Esophagus squamous epithelium (tissue), 5 donors: ENCODE results near the gene HK2. TPM values are rescaled to one million over a fixed set of nuclear protein-coding genes. Genes with fewer than 3 reads are reported as not detected.

Experiments used
- DNase-seq: peaks from one replicate; lab custom pipeline; 2025; lab: John Stamatoyannopoulos, UW
- H3K27ac ChIP-seq, 4 donors: fragments of 200-600 bp; sonication (generic); one replicate each; pipeline ENCODE4 v1.5.1; 2016 to 2019; ENCODE audit warnings: mild to moderate bottlenecking in 1 of 4
- H3K27me3 ChIP-seq, 4 donors: fragments of 200-600 bp; sonication (generic); 1 replicate in 3 of 4; 2 replicates in 1 of 4; pipeline versions ENCODE4 v1.5.1 to v1.6.0; 2017 to 2021; ENCODE audit warnings: antibody characterized with exemption in 1 of 4
- H3K36me3 ChIP-seq, 3 donors: fragments of 200-600 bp; sonication (generic); one replicate each; pipeline ENCODE4 v1.5.1; 2016 to 2019
- H3K4me1 ChIP-seq, 3 donors: fragments of 200-600 bp; sonication (generic); one replicate each; pipeline ENCODE4 v1.5.1; 2017 to 2019
- H3K4me3 ChIP-seq, 4 donors: fragments of 200-600 bp; sonication (generic); 1 replicate in 3 of 4; 2 replicates in 1 of 4; pipeline ENCODE4 v1.5.1; 2016 to 2019; ENCODE audit warnings: mild to moderate bottlenecking in 2 of 4, moderate library complexity in 1 of 4
- H3K9me3 ChIP-seq, 3 donors: fragments of 200-600 bp; sonication (generic); one replicate each; pipeline ENCODE4 v1.5.1; 2016 to 2019
- POLR2A ChIP-seq, 4 donors: fragments of 450-650 bp; IDR thresholded peaks; one replicate each; pipeline ENCODE4 v1.6.1; 2017; ENCODE audit warnings: antibody characterized with exemption in 4 of 4, mild to moderate bottlenecking in 4 of 4, moderate library complexity in 3 of 4
- WGBS, 2 donors: methylation state at CpG; one replicate each; pipeline ENCODE4 v1.1.5; 2018; 5-methylcytosine and 5-hydroxymethylcytosine counted together
- intact Hi-C: fragments of 100-400 bp; cut with DNase I; formaldehyde crosslinking; loops from one replicate; pipeline ENCODE4 v1.15.0; 2022
- total RNA-seq, 4 donors: library from RNA; depleted of rRNA; stranded (reverse); fragments of >200 nt; gene quantifications; one replicate each; pipeline ENCODE4 v1.1.0, GENCODE V29; 2016
- TF ChIP-seq, protein P1 (sequence below), 6 experiments: fragments of 450-650 bp in 4 of 6; fragments of 200-600 bp in 2 of 6; sonication (generic) in 2 of 6; IDR thresholded peaks; one replicate each; pipeline ENCODE4 v1.5.1; 2016 to 2019; ENCODE audit warnings: antibody characterized with exemption in 6 of 6, mild to moderate bottlenecking in 4 of 6, moderate library complexity in 4 of 6
- donor health status: DM: yes; HTN: yes; CAD: no.

HK2 gene
- total RNA-seq, 4 donors from 2014 or later, result 11.2 to 45.4 (median 25.1) TPM

DNA sequence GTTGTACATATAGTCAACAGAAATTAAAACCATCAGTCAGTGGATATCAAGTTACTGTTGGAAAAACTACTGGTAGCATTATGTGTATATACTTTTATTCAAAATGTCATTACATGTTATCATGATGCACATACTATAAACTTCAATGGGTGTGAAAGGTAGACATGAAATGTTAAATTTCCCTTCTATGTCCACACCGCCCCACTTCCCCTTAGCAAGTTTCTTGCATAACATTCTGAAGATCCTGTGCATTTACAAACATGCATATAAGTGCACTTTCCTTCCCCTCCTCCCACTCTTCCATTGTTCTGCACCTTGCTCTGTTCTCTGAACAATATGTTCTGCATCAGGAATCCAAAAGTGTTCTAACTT, 16.6 kb upstream of the HK2 start:
- Histone ChIP-seq H3K4me3 (no peak overlapping the region), H3K36me3 (no peaks in the 10 kb centered on the region), H3K27ac (no peak overlapping the region), H3K27me3 (peaks cover 0 to 18% (median 0%) of the 10 kb centered on the region in 4 donors), H3K4me1 (no peaks in the 10 kb centered on the region), H3K9me3 (no peaks in the 10 kb centered on the region)
- intact Hi-C loops, result no loop called here
- TF ChIP-seq, protein P1, sequence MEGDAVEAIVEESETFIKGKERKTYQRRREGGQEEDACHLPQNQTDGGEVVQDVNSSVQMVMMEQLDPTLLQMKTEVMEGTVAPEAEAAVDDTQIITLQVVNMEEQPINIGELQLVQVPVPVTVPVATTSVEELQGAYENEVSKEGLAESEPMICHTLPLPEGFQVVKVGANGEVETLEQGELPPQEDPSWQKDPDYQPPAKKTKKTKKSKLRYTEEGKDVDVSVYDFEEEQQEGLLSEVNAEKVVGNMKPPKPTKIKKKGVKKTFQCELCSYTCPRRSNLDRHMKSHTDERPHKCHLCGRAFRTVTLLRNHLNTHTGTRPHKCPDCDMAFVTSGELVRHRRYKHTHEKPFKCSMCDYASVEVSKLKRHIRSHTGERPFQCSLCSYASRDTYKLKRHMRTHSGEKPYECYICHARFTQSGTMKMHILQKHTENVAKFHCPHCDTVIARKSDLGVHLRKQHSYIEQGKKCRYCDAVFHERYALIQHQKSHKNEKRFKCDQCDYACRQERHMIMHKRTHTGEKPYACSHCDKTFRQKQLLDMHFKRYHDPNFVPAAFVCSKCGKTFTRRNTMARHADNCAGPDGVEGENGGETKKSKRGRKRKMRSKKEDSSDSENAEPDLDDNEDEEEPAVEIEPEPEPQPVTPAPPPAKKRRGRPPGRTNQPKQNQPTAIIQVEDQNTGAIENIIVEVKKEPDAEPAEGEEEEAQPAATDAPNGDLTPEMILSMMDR (IDR thresholded peaks at IDR 0.05), result no peak
- TF ChIP-seq POLR2A (IDR thresholded peaks at IDR 0.05), result no peak
- WGBS, 2 donors, result 67 to 84% methylated on average over 1 of the region's 1 CpG
- DNase-seq, result no peak

DNA sequence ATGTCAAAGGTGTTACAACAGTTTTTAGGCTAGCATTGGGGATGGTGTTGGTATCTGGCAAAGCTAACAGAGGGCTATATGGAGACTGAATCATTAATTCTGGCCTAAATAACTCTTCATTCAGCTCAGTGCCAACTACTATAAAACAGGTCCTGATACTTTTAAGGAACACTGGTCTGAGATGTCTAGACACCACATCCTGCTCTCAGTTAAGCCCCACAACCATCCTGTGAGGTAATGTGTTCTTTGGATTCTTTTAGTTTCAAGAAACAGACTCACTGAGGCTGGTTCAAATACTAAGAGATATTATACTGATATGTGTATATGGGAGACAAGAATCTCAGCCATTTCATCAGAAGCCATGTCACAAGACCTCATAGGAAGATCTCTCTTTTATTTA, 14.2 kb upstream of the HK2 start:
- intact Hi-C loops, result no loop called here
- DNase-seq, result no peak
- Histone ChIP-seq H3K4me3 (no peak overlapping the region), H3K27ac (no peak overlapping the region), H3K27me3 (no peaks in the 10 kb centered on the region), H3K9me3 (no peaks in the 10 kb centered on the region), H3K4me1 (no peaks in the 10 kb centered on the region), H3K36me3 (no peaks in the 10 kb centered on the region)
- TF ChIP-seq POLR2A (IDR thresholded peaks at IDR 0.05), result no peak
- TF ChIP-seq, protein P1 (IDR thresholded peaks at IDR 0.05), result no peak

DNA sequence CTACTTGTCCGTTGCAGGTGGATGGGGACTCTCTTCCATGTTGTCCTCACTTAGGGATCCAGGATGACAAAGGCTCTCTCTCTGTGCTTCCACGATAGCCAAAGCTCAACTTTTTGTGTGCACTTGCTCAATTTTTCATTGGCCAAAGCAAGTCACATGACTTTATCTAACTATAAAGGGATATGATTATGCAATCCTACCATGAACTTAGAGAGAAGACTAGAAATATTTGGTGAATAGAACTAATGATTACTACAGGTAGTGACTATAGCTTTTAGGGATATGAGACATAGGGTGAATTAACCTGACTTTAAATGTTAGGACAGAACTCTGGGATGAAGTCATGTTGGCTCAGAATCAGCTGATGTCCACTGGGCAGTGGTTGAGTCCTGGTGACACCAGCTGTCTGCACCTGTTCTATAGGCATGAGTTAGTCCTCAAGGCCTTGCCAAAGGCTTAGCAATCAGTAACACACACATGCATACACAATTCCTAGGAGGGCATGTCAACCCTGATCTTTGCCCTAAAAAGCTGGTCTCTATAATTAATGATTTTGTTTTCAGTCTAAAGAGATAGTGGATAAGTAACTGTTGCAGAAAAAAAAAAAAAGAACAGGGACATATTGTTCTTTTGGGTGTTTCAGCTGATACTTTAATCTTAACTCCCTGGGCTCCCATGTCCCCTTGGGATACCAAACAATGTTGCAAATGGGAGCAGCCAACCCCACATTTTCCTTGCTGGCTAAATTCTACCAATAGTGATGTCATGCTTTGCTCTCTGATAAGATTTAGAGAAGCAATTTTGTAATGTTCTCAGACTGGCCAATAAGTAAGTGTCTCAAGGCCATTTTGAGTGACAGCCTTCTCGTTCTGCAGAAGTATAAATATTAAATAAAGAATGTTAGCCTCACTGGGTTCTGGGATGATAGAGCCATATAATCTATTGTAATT, 12.5 kb upstream of the HK2 start:
- intact Hi-C loops, result no loop called here
- no peak for TF ChIP-seq POLR2A (IDR thresholded peaks at IDR 0.05)
- TF ChIP-seq, protein P1 (IDR thresholded peaks at IDR 0.05), result no peak
- Histone ChIP-seq H3K9me3 (no peaks in the 10 kb centered on the region), H3K4me1 (no peaks in the 10 kb centered on the region), H3K27me3 (no peaks in the 10 kb centered on the region), H3K27ac (no peak overlapping the region), H3K36me3 (no peaks in the 10 kb centered on the region), H3K4me3 (no peak overlapping the region)
- 80 to 83% methylated on average over 3 of the region's 3 CpGs for WGBS, 2 donors
- DNase-seq, result no peak

DNA sequence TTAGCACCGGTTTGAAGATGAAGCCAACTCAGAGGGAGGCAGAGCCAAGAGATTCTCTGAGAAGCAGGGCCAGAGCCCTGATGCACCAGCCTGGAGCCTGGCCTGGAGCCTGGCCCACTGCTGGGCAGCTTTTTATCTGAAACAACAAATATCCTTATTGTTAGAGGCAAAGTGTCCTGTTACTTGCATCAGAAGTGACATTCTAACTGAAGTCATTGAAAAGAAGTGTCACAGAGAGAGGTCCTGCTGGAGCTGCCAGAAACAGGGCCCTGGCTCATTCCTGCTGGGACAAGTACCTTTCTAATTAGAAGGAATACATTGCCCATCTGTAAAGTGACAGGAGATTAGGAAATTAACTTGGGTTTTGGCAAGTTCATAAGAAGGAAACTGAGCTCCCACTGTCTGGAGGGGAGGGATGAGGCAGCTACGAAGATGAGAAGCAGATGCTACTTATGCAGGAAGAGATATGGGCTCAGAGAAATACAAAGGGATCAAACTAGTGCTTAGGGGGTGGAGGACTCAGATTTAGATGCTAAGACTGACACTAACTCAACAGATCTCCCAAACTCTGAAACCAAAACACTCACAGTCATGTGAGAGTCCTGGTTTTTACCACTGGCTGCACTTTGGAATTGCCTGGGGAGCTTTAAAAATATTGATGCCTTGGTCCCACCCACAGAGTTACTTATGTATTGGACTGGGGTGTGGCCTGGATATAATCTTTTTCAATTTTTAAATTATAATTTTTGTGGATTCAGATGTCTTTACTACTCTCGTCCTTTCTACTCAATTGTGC, 11.0 kb upstream of the HK2 start:
- no peaks in the 10 kb centered on the region for H3K27me3 ChIP-seq
- no peaks in the 10 kb centered on the region for H3K36me3 ChIP-seq
- no peak for DNase-seq
- no peak overlapping the region for H3K4me3 ChIP-seq
- H3K27ac ChIP-seq, result no peak overlapping the region
- no peaks in the 10 kb centered on the region for H3K9me3 ChIP-seq
- intact Hi-C loops, result no loop called here
- WGBS, 2 donors, result 42 to 63% methylated on average over 2 to 3 of the region's 3 CpGs
- no peaks in the 10 kb centered on the region for H3K4me1 ChIP-seq
- no peak for TF ChIP-seq POLR2A (IDR thresholded peaks at IDR 0.05)
- TF ChIP-seq, protein P1 (IDR thresholded peaks at IDR 0.05), result no peak

DNA sequence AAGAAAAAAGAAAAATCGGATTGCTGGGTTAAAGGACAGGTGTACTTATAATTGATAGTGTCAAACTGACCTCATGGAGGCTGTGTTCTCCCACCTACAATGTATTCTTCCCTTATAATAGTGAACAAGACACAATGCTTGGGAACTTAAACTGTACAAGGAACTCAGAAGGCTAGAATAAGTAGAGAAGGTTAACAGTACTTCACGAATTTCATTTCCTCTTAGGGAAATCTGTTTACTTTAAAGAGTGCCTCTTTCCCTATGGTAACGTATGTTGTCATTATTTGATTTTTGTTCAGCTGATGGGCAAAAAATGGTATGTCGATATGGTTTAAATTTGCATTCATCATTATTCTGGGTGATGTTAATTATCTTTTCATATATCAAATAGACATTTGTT, 9.2 kb upstream of the HK2 start:
- no peaks in the 10 kb centered on the region for H3K9me3 ChIP-seq
- TF ChIP-seq, protein P1 (IDR thresholded peaks at IDR 0.05), result no peak
- no peak for TF ChIP-seq POLR2A (IDR thresholded peaks at IDR 0.05)
- WGBS, 2 donors, result 58 to 64% methylated on average over 4 of the region's 4 CpGs
- H3K27me3 ChIP-seq, result no peaks in the 10 kb centered on the region
- no peak overlapping the region for H3K27ac ChIP-seq
- no peak for DNase-seq
- no peaks in the 10 kb centered on the region for H3K4me1 ChIP-seq
- H3K36me3 ChIP-seq, result no peaks in the 10 kb centered on the region
- H3K4me3 ChIP-seq, result no peak overlapping the region
- intact Hi-C loops, result no loop called here
